Glutamatergic neuron (in vitro differentiated cells): ENCODE results near the gene NPVF. TPM values are rescaled to one million over a fixed set of nuclear protein-coding genes. Genes with fewer than 3 reads are reported as not detected.

ENCODE experiments used
- DNase-seq: peaks from one replicate; pipeline ENCODE4 v3.0.0; 2022
- H3K27ac Mint-ChIP-seq: one replicate; pipeline ENCODE4 v1.8.0; 2020; ENCODE audit warnings: mild to moderate bottlenecking, mixed read lengths, inconsistent platforms; ENCODE audit not compliant: unreplicated experiment
- H3K27me3 Mint-ChIP-seq: one replicate; pipeline ENCODE4 v1.8.0; 2020; ENCODE audit warnings: mild to moderate bottlenecking, moderate library complexity, mixed read lengths, inconsistent platforms; ENCODE audit not compliant: unreplicated experiment
- H3K36me3 Mint-ChIP-seq: one replicate; pipeline ENCODE4 v1.8.0; 2020; ENCODE audit warnings: mild to moderate bottlenecking, mixed read lengths, inconsistent platforms; ENCODE audit not compliant: unreplicated experiment
- H3K4me1 Mint-ChIP-seq: one replicate; pipeline ENCODE4 v1.8.0; 2020; ENCODE audit warnings: mild to moderate bottlenecking, low read depth, mixed read lengths, inconsistent platforms; ENCODE audit not compliant: unreplicated experiment
- H3K4me3 Mint-ChIP-seq: one replicate; pipeline ENCODE4 v1.8.0; 2020; ENCODE audit warnings: mild to moderate bottlenecking, mixed read lengths, inconsistent platforms; ENCODE audit not compliant: unreplicated experiment
- H3K9me3 Mint-ChIP-seq: one replicate; pipeline ENCODE4 v1.8.0; 2020; ENCODE audit warnings: mild to moderate bottlenecking, moderate library complexity, mixed read lengths, inconsistent platforms; ENCODE audit not compliant: unreplicated experiment
- CTCF ChIP-seq: fragments of 200-600 bp; sonication (generic); IDR thresholded peaks from one replicate; pipeline ENCODE4 v1.5.0; 2021; ENCODE audit not compliant: partially characterized antibody, unreplicated experiment
- total RNA-seq: library from RNA; stranded (reverse); fragmentation: NEBNext Ultra II Directional; extraction: Animal tissue kit (Norgen Biotek cat#: 25700); gene quantifications from one replicate; pipeline ENCODE4 v1.2.1, GENCODE V29; 2021; ENCODE audit not compliant: unreplicated experiment

Gene NPVF
- total RNA-seq, 1 donor from 2014 or later = not detected

DNA sequence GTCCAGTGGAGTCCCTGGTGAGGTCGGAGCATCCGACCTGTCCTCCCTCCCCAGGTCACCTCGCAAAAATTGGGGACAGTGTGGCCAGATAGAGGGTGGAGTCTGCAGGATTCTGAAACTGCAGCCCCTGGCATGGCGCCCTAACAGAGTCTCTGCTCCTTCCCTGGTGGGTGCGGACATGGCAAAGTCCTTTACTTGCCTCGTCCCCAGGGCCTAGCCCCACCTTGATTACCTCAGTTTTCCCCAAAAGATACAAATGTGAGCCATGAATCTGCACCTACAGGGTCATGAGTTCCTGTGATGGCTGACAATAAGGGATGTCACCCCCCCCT, 47.7 kb downstream of the NPVF start:
- no peaks in the 10 kb centered on the region for H3K27me3 Mint-ChIP-seq
- peak overlapping the region; percentile 56 for H3K4me3 Mint-ChIP-seq
- DNase-seq = no peak
- no peak overlapping the region for H3K27ac Mint-ChIP-seq
- peak; percentile 11 for TF ChIP-seq CTCF
- no peaks in the 10 kb centered on the region for H3K36me3 Mint-ChIP-seq
- H3K4me1 Mint-ChIP-seq = peaks cover 4% of the 10 kb centered on the region
- peaks cover 2% of the 10 kb centered on the region for H3K9me3 Mint-ChIP-seq

GRCh38 chr7:25179771-25180591, 48.3 kb downstream of the NPVF start:
- H3K36me3 Mint-ChIP-seq = no peaks in the 10 kb centered on the region
- no peak overlapping the region for H3K27ac Mint-ChIP-seq
- peaks cover 2% of the 10 kb centered on the region for H3K9me3 Mint-ChIP-seq
- DNase-seq = peak; percentile 99
- peaks cover 2% of the 10 kb centered on the region for H3K4me1 Mint-ChIP-seq
- H3K27me3 Mint-ChIP-seq = no peaks in the 10 kb centered on the region
- peak; percentile 95 for TF ChIP-seq CTCF
- H3K4me3 Mint-ChIP-seq = peak overlapping the region; percentile 85

GRCh38 chr7:25179325-25179724, 49.0 kb downstream of the NPVF start:
- Mint-ChIP-seq H3K4me3 (peak overlapping the region; percentile 85), H3K36me3 (no peaks in the 10 kb centered on the region), H3K27ac (no peak overlapping the region), H3K4me1 (no peaks in the 10 kb centered on the region), H3K27me3 (no peaks in the 10 kb centered on the region), H3K9me3 (peaks cover 2% of the 10 kb centered on the region)
- no peak for DNase-seq
- TF ChIP-seq CTCF = no peak

Other genes with a start within 250 kb of the NPVF start
- 37.5 TPM for gene OSBPL3, start 248.3 kb downstream of the NPVF start, total RNA-seq
- 127 TPM for gene CYCS, start 103.2 kb downstream of the NPVF start, total RNA-seq